ENCODE measurements around the gene FLNB. TPM values are rescaled to one million over a fixed set of nuclear protein-coding genes. Genes with fewer than 3 reads are reported as not detected.
"Not testable (repeated sequence)": the region's sequence is repeated elsewhere in the genome, so short reads cannot be mapped to it uniquely, and the experiment has no call there.

The FLNB gene
- total and polyA plus RNA-seq, 12 donors, result 84.6 to 278 (median 131) TPM

DNA sequence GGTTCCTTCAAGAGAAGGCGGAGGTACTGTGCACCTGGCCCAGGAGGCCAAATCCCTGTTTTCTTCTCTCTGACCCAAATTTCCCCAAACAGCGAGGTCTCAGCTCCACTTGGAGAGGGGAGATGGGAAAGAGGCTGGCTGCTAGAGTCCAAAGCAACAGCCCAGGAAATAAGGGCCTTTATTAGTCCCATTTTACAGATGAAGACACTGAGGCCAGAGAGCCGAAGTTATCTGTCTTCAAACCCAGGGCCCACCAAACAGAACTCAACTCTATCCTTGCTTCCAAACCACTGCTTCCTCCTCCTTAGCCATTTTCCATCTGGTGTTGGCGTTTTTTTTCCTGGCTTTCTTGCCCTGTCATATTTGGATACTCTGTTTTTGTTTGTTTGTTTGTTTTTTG, 22.0 kb upstream of the FLNB start:
- WGBS, 4 donors, result 96 to 98% (median 97%) methylated on average over 4 of the region's 4 CpGs
- Histone ChIP-seq H3K27me3 (no peaks in the 10 kb centered on the region), H3K9me3 (replicated peaks in 1 of 3) (no peaks in the 10 kb centered on the region), H3K27ac (no peak overlapping the region), H3K4me1 (replicated peaks in 1 of 2) (peaks cover 0 to 13% of the 10 kb centered on the region in 2 donors), H3K36me3 (replicated peaks in 1 of 2) (no peaks in the 10 kb centered on the region), H3K4me3 (no peak overlapping the region)
- DNase-seq, result no peak
- intact Hi-C loops (cut with DNase I), result no loop called here
- TF ChIP-seq CTCF (IDR thresholded peaks at IDR 0.05) (no peak), POLR2A (IDR thresholded peaks at IDR 0.05) (no peak)

DNA sequence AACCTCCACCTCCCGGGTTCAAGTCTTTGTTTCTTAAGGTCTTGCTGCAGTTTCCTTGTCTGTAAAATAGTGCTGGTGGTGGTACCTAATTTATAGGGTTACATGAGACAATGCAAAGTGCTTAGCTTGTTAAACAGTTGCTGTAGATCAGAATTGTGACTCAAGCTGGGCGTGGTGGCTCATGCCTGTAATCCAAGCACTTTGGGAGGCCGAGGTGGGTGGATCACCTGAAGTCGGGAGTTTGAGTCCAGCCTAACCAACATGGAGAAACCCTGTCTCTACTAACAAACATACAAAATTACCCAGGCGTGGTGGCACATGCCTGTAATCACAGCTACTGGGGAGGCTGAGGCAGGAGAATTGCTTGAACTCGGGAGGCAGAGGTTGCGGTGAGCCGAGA, 19.0 kb upstream of the FLNB start:
- DNase-seq; H3K27ac ChIP-seq; intact Hi-C loops (cut with DNase I); H3K4me1 ChIP-seq (replicated peaks in 1 of 2); H3K27me3 ChIP-seq; H3K36me3 ChIP-seq (replicated peaks in 1 of 2); H3K9me3 ChIP-seq (replicated peaks in 1 of 3); H3K4me3 ChIP-seq: not testable (repeated sequence)
- 76 to 95% (median 84%) methylated on average over 8 of the region's 8 CpGs for WGBS, 4 donors

DNA sequence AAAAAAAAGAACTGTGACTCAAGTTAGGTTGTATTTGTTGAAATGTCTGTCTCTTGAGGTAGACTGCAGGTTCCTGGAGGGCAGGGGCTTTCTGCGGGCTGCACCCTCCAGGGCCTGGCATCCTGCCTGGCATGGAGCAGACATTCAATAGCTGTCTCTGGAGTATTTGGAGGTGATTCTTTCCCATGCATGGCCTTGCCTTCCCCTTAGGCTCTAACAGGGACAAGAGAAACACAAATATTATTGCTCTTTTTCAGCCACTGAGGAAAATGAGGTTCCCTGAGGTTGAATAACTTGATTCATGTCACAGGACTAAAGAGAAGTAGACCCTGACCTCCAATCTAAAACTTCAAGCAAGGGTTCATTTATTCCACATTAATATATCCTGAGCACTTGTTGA, 18.6 kb upstream of the FLNB start:
- TF ChIP-seq POLR2A (IDR thresholded peaks at IDR 0.05) (no peak), CTCF (IDR thresholded peaks at IDR 0.05) (no peak)
- DNase-seq, result no peak
- Histone ChIP-seq H3K27me3 (no peaks in the 10 kb centered on the region), H3K4me1 (replicated peaks in 1 of 2) (no peaks in the 10 kb centered on the region), H3K27ac (no peak overlapping the region), H3K9me3 (replicated peaks in 1 of 3) (no peaks in the 10 kb centered on the region), H3K36me3 (replicated peaks in 1 of 2) (no peaks in the 10 kb centered on the region), H3K4me3 (no peak overlapping the region)
- intact Hi-C loops (cut with DNase I), result no loop called here
- WGBS, 4 donors, result 92 to 100% (median 95%) methylated on average over 1 of the region's 1 CpG; no CpG with 5 or more reads in 1 of the 4 donors

- intact Hi-C loops (cut with DNase I), result no loop called here
Measured at GRCh38 chr3:57992452-57993213, 15.6 kb upstream of the FLNB start.

More at GRCh38 chr3:57992452-57993213, 15.6 kb upstream of the FLNB start:
- no peak for DNase-seq
- H3K4me3 ChIP-seq, result no peak overlapping the region
- no peak for TF ChIP-seq CTCF (IDR thresholded peaks at IDR 0.05)
- no peak for TF ChIP-seq POLR2A (IDR thresholded peaks at IDR 0.05)
- H3K27me3 ChIP-seq, result no peaks in the 10 kb centered on the region
- WGBS, 4 donors, result 89 to 97% (median 94%) methylated on average over 9 of the region's 9 CpGs
- no peaks in the 10 kb centered on the region for H3K9me3 ChIP-seq (replicated peaks in 1 of 3)
- H3K36me3 ChIP-seq (replicated peaks in 1 of 2), result no peaks in the 10 kb centered on the region
- no peaks in the 10 kb centered on the region for H3K4me1 ChIP-seq (replicated peaks in 1 of 2)
- H3K27ac ChIP-seq, result no peak overlapping the region

Data from adrenal gland (tissue), 12 donors.